ENCODE measurements around the gene CDK9.
A peak's percentile ranks its signal among the peaks of the same experiment; 100 is the strongest.
"Not testable (repeated sequence)": the region's sequence is repeated elsewhere in the genome, so short reads cannot be mapped to it uniquely, and the experiment has no call there.

CDK9 gene

GRCh38 chr9:127780126-127780885 lies 5.5 kb upstream of the CDK9 start:
- DNase-seq (ENCODE audit: low read depth), result no peak

- not testable (repeated sequence) for DNase-seq (ENCODE audit: low read depth)
Measured at GRCh38 chr9:127780909-127781308, 4.9 kb upstream of the CDK9 start.

- no peak for DNase-seq (ENCODE audit: low read depth)
Measured at GRCh38 chr9:127781806-127782205, 4.0 kb upstream of the CDK9 start.

GRCh38 chr9:127783111-127784008 lies 2.5 kb upstream of the CDK9 start:
- peak; percentile 56 for DNase-seq (ENCODE audit: low read depth)

- peak; percentile 84 for DNase-seq (ENCODE audit: low read depth)
Measured at GRCh38 chr9:127785023-127785932, 556 bp upstream of the CDK9 start.

- no peak for DNase-seq (ENCODE audit: low read depth)
Measured at GRCh38 chr9:127786773-127787104, 905 bp downstream of the CDK9 start.

- no peak for DNase-seq (ENCODE audit: low read depth)
Measured at GRCh38 chr9:127788337-127789011, 2.6 kb downstream of the CDK9 start.

- DNase-seq (ENCODE audit: low read depth), result no peak
Measured at GRCh38 chr9:127789179-127789578, 3.3 kb downstream of the CDK9 start.

- DNase-seq (ENCODE audit: low read depth), result no peak
Measured at GRCh38 chr9:127790094-127790855, 4.4 kb downstream of the CDK9 start.

- DNase-seq (ENCODE audit: low read depth), result no peak
Measured at GRCh38 chr9:127791085-127791484, 5.3 kb downstream of the CDK9 start.

- no peak for DNase-seq (ENCODE audit: low read depth)
Measured at GRCh38 chr9:127792417-127793031, 6.7 kb downstream of the CDK9 start.

GRCh38 chr9:127793093-127793708 lies 7.4 kb downstream of the CDK9 start:
- DNase-seq (ENCODE audit: low read depth), result no peak

- DNase-seq (ENCODE audit: low read depth), result no peak
Measured at GRCh38 chr9:127794001-127794791, 8.4 kb downstream of the CDK9 start.

GRCh38 chr9:127796225-127796813 lies 10.5 kb downstream of the CDK9 start:
- no peak for DNase-seq (ENCODE audit: low read depth)

GRCh38 chr9:127796852-127797370 lies 11.1 kb downstream of the CDK9 start:
- no peak for DNase-seq (ENCODE audit: low read depth)

- DNase-seq (ENCODE audit: low read depth), result no peak
Measured at GRCh38 chr9:127801955-127802575, 16.2 kb downstream of the CDK9 start.

GRCh38 chr9:127802576-127803443 lies 17.0 kb downstream of the CDK9 start, which contains the start of gene FPGS:
TSS of gene FPGS (plus strand) at chr9:127802882. CDS start at chr9:127802925, 43 bp downstream.
- peak; percentile 71 for DNase-seq (ENCODE audit: low read depth)

Data from stimulated activated CD8-positive, alpha-beta memory T cell treated with anti-CD3 and anti-CD28 coated beads, Interleukin-12 subunit alpha, Interleukin-12 subunit beta, amount 100 ng/mL, for 4 hours (primary cell).